Measurements from ENCODE around the gene AGO4. TPM values are rescaled to one million over a fixed set of nuclear protein-coding genes. Genes with fewer than 3 reads are reported as not detected.

Gene AGO4
- total and polyA plus RNA-seq, 2 of the 8 experiments (the other 6 are each of a cell fraction or from before 2014, with no cell fraction given) = 5.5 to 7.7 TPM

DNA sequence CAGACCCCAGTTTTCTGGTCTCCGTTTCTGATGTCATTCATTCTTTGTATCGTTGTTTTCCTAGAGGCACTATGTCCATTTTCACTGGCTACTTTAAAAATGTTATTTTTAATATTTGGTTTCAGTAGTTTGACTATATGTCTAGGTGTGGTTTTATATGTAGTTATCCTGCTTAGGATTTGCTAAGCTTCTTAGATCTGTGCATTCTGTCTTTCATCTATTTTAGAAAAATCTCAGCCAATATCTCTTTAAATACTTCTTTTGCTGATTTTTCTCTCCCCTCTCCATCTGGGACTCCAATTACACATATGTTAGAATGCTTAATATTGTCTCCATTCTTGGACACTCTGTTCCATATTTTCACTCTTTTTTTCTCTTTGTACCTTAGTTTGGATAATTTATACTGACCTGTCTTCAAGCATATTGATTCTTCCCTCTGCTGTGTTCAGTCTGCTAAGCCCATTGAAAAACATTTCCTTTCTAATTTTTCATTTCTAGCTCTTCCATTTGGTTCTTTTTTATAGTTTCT lies 24.7 kb upstream of the AGO4 start (continued):
- TF ChIP-seq CHD7 (IDR thresholded peaks at IDR 0.05; ENCODE audit: insufficient replicate concordance, low read length) = no peak
- TF ChIP-seq TBP (IDR thresholded peaks at IDR 0.05; ENCODE audit: low read depth, low read length) = no peak
- TF ChIP-seq SIX5 (IDR thresholded peaks at IDR 0.05; ENCODE audit: low read depth, low read length) = no peak
- TF ChIP-seq CHD1 (IDR thresholded peaks at IDR 0.05; ENCODE audit: low read depth, low read length) = no peak
- no peak for TF ChIP-seq SIN3A (conservative IDR thresholded peaks at IDR 0.05 in 1 of 2, IDR thresholded peaks at IDR 0.05 in 1 of 2; ENCODE audit: low read depth in 1 of 2, low read length in 2 of 2)
- TF ChIP-seq ASH2L (IDR thresholded peaks at IDR 0.05; ENCODE audit: low read length) = no peak
- TF ChIP-seq JUN (IDR thresholded peaks at IDR 0.05; ENCODE audit: low read depth, low read length) = no peak

Measured in H1 (cell line).